Stomach (tissue), 9 donors: ENCODE data around the gene RBM18. TPM values are rescaled to one million over a fixed set of nuclear protein-coding genes. Genes with fewer than 3 reads are reported as not detected.

ENCODE experiments used
- DNase-seq, 2 donors: peaks; one replicate each; pipeline versions ENCODE4 v3.0.0 to v3.0.0-alpha.2; 2013 to 2019
- H3K27ac ChIP-seq, 5 donors: fragments of 200-600 bp in 4 of 5; sonication (generic) in 4 of 5; one replicate each; pipeline ENCODE4 v1.5.1; 2013 to 2019; ENCODE audit warnings: mild to moderate bottlenecking in 1 of 5, moderate library complexity in 1 of 5
- H3K27me3 ChIP-seq, 3 donors: fragments of 200-600 bp; sonication (generic); one replicate each; pipeline ENCODE4 v1.5.1; 2017 to 2019; ENCODE audit warnings: mixed run types in 1 of 3
- H3K36me3 ChIP-seq, 4 donors: fragments of 200-600 bp; sonication (generic); 1 replicate in 3 of 4; 2 replicates in 1 of 4; pipeline ENCODE4 v1.5.1; 2016 to 2019
- H3K4me1 ChIP-seq, 4 donors: fragments of 200-600 bp; sonication (generic); one replicate each; pipeline ENCODE4 v1.5.1; 2016 to 2019
- H3K4me3 ChIP-seq, 4 donors: fragments of 200-600 bp; sonication (generic) in 3 of 4; one replicate each; pipeline ENCODE4 v1.5.1; 2016 to 2019; ENCODE audit warnings: mild to moderate bottlenecking in 1 of 4
- H3K9me3 ChIP-seq, 4 donors: fragments of 200-600 bp; sonication (generic); one replicate each; pipeline ENCODE4 v1.5.1; 2016 to 2019
- CTCF ChIP-seq, 7 experiments: fragments of 450-650 bp in 4 of 7; fragments of 200-600 bp in 3 of 7; sonication (generic) in 3 of 7; IDR thresholded peaks; one replicate each; pipeline ENCODE4 v1.5.1; 2016 to 2019; ENCODE audit warnings: antibody characterized with exemption in 7 of 7, control low read depth in 2 of 7, mild to moderate bottlenecking in 1 of 7
- EP300 ChIP-seq: sonication (generic); formaldehyde crosslinking; IDR thresholded peaks from one replicate; pipeline ENCODE4 v1.6.1; 2017; ENCODE audit warnings: antibody characterized with exemption
- POLR2A ChIP-seq, 4 donors: fragments of 450-650 bp; IDR thresholded peaks; one replicate each; pipeline ENCODE4 v1.6.1; 2016; ENCODE audit warnings: antibody characterized with exemption in 4 of 4, control low read depth in 2 of 4, mild to moderate bottlenecking in 1 of 4, moderate library complexity in 1 of 4
- POLR2AphosphoS5 ChIP-seq, 3 donors: sonication (generic); formaldehyde crosslinking; IDR thresholded peaks; one replicate each; pipeline ENCODE4 v1.6.1; 2016; ENCODE audit warnings: antibody characterized with exemption in 3 of 3
- WGBS, 5 donors: extraction: QIAGEN DNeasy Blood & Tissue Kit in 3 of 5; methylation state at CpG; one replicate each; pipeline versions ENCODE4 v1.1.5 to v1.1.7; 2013 to 2018; 5-methylcytosine and 5-hydroxymethylcytosine counted together
- intact Hi-C: fragments of 100-400 bp; cut with DNase I; formaldehyde crosslinking; loops from one replicate; pipeline ENCODE4 v1.15.1; 2023; ENCODE audit warnings: low total_unique reads
- polyA plus RNA-seq, 3 donors: library from polyadenylated mRNA; stranded (reverse); fragments of 200-250 nt; gene quantifications; one replicate each; pipeline ENCODE4 v1.2.3, GENCODE V29; 2013
- total RNA-seq, 5 donors: library from RNA; depleted of rRNA; stranded (reverse); fragments of >200 nt; gene quantifications; one replicate each; pipeline versions ENCODE4 v1.1.0 to v1.2.3, GENCODE V29; 2014 to 2016
- donor health status: healthy with polysubstance abuse.
- donor health status: Bipolar disorder and iron deficiency.
- donor health status: healthy.

Gene RBM18
- total and polyA plus RNA-seq, 8 donors, result 1.8 to 13.6 (median 6.5) TPM

GRCh38 chr9:122261469-122261881 is 3.2 kb downstream of the RBM18 start:
- Histone ChIP-seq H3K27ac (peak overlapping the region; percentile 29 to 96 (median 92)), H3K36me3 (peaks cover 12 to 52% (median 48%) of the 10 kb centered on the region in 4 donors), H3K4me3 (no peak overlapping the region), H3K4me1 (peaks cover 35 to 56% (median 41%) of the 10 kb centered on the region in 4 donors), H3K27me3 (no peaks in the 10 kb centered on the region), H3K9me3 (no peaks in the 10 kb centered on the region)
- no peak for TF ChIP-seq POLR2A (IDR thresholded peaks at IDR 0.05)
- TF ChIP-seq CTCF (IDR thresholded peaks at IDR 0.05), result no peak
- TF ChIP-seq POLR2AphosphoS5 (IDR thresholded peaks at IDR 0.05), result peak in 2 of 3 donors; percentile 27 to 61
- TF ChIP-seq EP300, result no peak
- WGBS, 5 donors, result 14 to 44% (median 26%) methylated on average over 1 of the region's 1 CpG
- intact Hi-C loops, result loop anchor here (10.0 kb wide), 2 partner anchors 63 to 137 kb away; no protein-coding TSS in a partner anchor
- peak; percentile 88 to 91 for DNase-seq

DNA sequence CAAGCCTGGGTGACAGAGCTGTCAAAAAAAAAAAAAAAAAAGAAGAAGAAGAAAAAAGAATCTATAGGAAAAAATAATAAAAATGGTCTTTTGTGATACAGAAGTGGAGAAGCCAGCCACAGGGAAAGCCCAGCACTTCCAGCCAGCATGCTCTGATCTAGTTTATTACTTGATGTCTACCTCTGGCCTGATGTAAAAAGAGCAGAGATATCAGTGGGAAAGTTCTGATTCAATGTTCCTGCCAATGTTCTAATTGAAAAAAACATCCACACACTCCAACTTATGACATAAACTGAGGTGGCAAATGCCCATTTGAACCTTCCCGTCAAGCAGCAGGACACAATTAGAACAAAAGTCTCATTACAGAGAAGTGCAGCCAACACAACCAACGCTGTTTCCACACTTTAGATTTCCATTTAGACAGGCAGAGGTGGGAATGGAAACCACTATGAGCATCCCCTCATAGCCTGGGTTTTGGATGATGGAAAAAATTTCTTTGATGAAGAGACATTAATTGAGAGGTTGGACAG is 5.7 kb downstream of the RBM18 start:
- no peak for DNase-seq
- Histone ChIP-seq H3K9me3 (no peaks in the 10 kb centered on the region), H3K27ac (no peak overlapping the region), H3K36me3 (peaks cover 12 to 77% (median 70%) of the 10 kb centered on the region in 4 donors), H3K27me3 (no peaks in the 10 kb centered on the region), H3K4me3 (no peak overlapping the region), H3K4me1 (peaks cover 25 to 39% (median 32%) of the 10 kb centered on the region in 4 donors)
- WGBS, 5 donors, result 78 to 91% (median 86%) methylated on average over 2 of the region's 2 CpGs
- no peak for TF ChIP-seq EP300
- TF ChIP-seq POLR2AphosphoS5 (IDR thresholded peaks at IDR 0.05), result no peak
- no peak for TF ChIP-seq CTCF (IDR thresholded peaks at IDR 0.05)
- no peak for TF ChIP-seq POLR2A (IDR thresholded peaks at IDR 0.05)
- intact Hi-C loops, result no loop called here

DNA sequence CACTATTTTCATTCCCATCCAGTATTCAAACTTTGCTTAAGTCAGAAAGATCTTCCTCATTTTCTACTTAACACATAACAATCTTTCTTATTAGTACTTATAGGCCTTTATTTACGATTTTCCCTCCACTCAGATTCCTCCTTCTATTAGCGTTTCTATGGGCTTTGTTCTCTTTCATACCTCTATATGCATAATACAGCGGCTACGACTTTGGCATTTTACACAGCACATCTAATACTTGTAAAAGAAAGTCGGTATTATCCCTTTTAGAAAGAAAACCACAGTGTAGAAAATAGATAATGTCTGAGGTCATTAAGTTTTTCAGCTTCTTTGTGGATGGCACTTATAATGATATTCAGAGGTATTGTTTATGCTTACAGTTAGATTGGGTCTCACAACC is 8.4 kb downstream of the RBM18 start:
- intact Hi-C loops, result no loop called here
- Histone ChIP-seq H3K9me3 (no peaks in the 10 kb centered on the region), H3K27ac (no peak overlapping the region), H3K27me3 (no peaks in the 10 kb centered on the region), H3K36me3 (peaks cover 19 to 100% (median 96%) of the 10 kb centered on the region in 4 donors), H3K4me1 (peaks cover 0 to 21% (median 5%) of the 10 kb centered on the region in 4 donors), H3K4me3 (no peak overlapping the region)
- WGBS, 5 donors, result 90 to 96% (median 93%) methylated on average over 5 of the region's 5 CpGs
- no peak for DNase-seq
- TF ChIP-seq CTCF (IDR thresholded peaks at IDR 0.05) (no peak), POLR2A (IDR thresholded peaks at IDR 0.05) (no peak), EP300 (no peak), POLR2AphosphoS5 (IDR thresholded peaks at IDR 0.05) (no peak)

GRCh38 chr9:122254761-122255160 is 9.9 kb downstream of the RBM18 start:
- no peaks in the 10 kb centered on the region for H3K9me3 ChIP-seq
- H3K27ac ChIP-seq, result no peak overlapping the region
- H3K36me3 ChIP-seq, result peaks cover 13 to 100% (median 95%) of the 10 kb centered on the region in 4 donors
- intact Hi-C loops, result no loop called here
- H3K4me1 ChIP-seq, result peaks cover 0 to 9% (median 2%) of the 10 kb centered on the region in 4 donors
- no peak for DNase-seq
- 89 to 95% (median 89%) methylated on average over 3 of the region's 3 CpGs for WGBS, 5 donors
- H3K4me3 ChIP-seq, result no peak overlapping the region
- TF ChIP-seq POLR2AphosphoS5 (IDR thresholded peaks at IDR 0.05) (no peak), CTCF (IDR thresholded peaks at IDR 0.05) (no peak), EP300 (no peak), POLR2A (IDR thresholded peaks at IDR 0.05) (no peak)
- no peaks in the 10 kb centered on the region for H3K27me3 ChIP-seq
